Coronary artery (tissue), 2 donors: ENCODE results near the gene LONP2.
A peak's percentile ranks its signal among the peaks of the same experiment; 100 is the strongest.

Experiments used
- DNase-seq: peaks from one replicate; pipeline ENCODE4 v3.0.0-alpha.2; 2017; ENCODE audit warnings: low spot score
- H3K27ac ChIP-seq, 2 donors: fragments of 200-600 bp; sonication (generic); one replicate each; pipeline ENCODE4 v1.5.1; 2016 to 2019
- H3K4me3 ChIP-seq: fragments of 200-600 bp; sonication (generic); 2 replicates; pipeline ENCODE4 v1.5.1; 2016; ENCODE audit warnings: mild to moderate bottlenecking, moderate library complexity
- TF ChIP-seq, protein P1 (sequence below): fragments of 200-600 bp; sonication (generic); IDR thresholded peaks from one replicate; pipeline ENCODE4 v1.5.1; 2019; ENCODE audit warnings: antibody characterized with exemption

The LONP2 gene

DNA sequence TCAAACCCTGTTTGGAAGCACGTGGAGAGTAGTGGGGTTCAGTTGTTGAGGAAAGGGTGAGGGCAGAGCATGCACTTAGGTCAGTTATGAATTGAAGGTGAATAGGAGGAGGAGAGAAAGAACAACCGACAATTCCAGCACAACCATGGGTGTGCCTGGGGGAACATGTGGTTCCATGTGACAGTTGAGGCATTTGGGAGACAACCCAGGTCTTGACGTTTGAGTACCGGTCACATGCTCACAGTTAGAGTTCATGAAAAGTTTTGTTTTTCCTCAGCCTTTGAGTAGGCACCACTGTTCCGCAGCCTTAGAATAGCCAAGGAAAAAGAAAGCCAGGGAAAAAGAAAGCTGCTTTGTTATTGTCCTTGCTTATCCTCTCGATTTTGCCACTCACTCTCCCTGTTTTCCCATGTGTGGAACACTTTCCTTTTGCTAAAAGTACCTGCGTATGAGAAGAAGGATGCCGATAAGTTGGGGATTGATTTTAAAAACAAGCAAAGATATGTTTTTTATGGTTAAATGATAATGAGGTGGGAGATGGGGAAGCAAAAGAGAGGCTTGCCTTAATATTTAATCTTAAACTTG lies 28.8 kb downstream of the LONP2 start:
- Histone ChIP-seq H3K4me3 (peak overlapping the region; percentile 31), H3K27ac (peak overlapping the region; percentile 73 to 85)
- TF ChIP-seq, protein P1, sequence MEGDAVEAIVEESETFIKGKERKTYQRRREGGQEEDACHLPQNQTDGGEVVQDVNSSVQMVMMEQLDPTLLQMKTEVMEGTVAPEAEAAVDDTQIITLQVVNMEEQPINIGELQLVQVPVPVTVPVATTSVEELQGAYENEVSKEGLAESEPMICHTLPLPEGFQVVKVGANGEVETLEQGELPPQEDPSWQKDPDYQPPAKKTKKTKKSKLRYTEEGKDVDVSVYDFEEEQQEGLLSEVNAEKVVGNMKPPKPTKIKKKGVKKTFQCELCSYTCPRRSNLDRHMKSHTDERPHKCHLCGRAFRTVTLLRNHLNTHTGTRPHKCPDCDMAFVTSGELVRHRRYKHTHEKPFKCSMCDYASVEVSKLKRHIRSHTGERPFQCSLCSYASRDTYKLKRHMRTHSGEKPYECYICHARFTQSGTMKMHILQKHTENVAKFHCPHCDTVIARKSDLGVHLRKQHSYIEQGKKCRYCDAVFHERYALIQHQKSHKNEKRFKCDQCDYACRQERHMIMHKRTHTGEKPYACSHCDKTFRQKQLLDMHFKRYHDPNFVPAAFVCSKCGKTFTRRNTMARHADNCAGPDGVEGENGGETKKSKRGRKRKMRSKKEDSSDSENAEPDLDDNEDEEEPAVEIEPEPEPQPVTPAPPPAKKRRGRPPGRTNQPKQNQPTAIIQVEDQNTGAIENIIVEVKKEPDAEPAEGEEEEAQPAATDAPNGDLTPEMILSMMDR, result no peak
- peak; percentile 76 for DNase-seq

DNA sequence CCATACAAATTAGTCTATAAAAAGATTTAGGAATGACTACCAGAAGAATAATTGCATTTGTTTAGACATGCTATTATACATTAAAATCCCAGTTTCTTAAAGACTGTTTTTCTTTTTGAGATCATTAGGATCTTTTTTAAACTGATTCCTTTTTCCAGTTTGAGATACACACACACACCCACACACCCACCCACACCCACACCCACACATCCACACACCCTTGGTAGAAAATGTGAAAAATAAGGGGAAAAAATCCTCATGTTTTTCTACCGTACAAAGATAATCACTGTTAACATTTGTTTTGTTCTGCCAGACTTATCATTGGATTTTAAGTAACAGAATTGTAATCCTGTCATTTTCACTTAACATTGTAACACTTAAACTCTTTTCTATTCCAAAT lies 30.4 kb downstream of the LONP2 start:
- no peak overlapping the region for H3K27ac ChIP-seq
- TF ChIP-seq, protein P1, result no peak
- DNase-seq, result no peak
- H3K4me3 ChIP-seq, result no peak overlapping the region

DNA sequence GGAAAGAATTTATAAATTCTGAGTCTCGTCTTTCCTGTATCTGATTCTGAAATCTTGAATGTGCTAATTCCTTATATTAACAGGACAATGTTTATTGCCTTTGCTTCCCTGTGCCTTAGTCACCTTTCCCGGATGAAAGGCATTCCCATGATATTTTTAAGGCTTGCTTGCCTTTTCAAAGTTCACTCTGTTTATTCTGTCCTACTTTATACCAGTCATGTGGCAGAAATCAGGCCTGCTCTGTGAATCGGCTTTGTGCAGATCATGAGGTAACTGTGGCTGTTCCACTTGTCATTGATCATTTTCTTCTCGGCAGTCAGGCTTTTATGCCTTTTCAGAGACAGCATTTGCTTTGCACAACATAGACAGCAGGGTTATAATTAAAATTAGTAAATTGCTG lies 32.0 kb downstream of the LONP2 start:
- no peak overlapping the region for H3K4me3 ChIP-seq
- no peak for DNase-seq
- TF ChIP-seq, protein P1, result no peak
- H3K27ac ChIP-seq, result no peak overlapping the region

DNA sequence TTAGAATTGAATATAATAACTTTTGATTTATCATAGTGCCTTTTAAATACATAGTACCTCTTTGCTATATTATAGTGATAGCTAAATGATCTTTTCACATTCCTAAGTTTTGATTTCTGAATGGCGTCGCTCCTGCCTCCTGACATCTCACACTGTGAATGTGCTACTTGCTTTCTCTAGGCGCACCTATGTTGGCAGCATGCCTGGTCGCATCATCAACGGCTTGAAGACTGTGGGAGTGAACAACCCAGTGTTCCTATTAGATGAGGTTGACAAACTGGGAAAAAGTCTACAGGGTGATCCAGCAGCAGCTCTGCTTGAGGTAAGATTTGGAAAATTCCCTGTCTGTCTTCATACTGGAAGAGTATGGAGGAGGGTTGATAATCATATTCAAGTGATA lies 33.1 kb downstream of the LONP2 start:
- DNase-seq, result no peak
- no peak overlapping the region for H3K4me3 ChIP-seq
- H3K27ac ChIP-seq, result no peak overlapping the region
- TF ChIP-seq, protein P1, result no peak

DNA sequence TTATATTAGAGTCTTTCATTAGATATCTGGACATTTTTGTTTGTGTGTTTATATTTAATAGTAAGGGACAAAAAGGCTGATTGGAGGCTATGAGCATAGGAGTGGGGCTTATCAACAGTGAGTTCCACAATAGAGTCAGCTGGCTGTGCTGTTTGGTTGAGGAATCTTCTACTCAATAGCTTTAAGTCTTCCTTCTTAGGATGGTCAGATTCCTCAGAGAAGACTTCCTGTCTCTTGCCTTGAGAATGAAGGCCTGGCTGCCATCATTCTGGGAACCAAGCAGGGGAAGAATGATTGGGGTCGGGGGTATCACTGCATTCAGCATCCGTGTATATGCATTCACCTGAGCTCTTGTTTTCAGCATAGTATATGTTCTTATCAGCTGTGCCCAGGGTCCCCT lies 35.1 kb downstream of the LONP2 start:
- TF ChIP-seq, protein P1, result no peak
- no peak overlapping the region for H3K27ac ChIP-seq
- no peak for DNase-seq
- H3K4me3 ChIP-seq, result no peak overlapping the region

DNA sequence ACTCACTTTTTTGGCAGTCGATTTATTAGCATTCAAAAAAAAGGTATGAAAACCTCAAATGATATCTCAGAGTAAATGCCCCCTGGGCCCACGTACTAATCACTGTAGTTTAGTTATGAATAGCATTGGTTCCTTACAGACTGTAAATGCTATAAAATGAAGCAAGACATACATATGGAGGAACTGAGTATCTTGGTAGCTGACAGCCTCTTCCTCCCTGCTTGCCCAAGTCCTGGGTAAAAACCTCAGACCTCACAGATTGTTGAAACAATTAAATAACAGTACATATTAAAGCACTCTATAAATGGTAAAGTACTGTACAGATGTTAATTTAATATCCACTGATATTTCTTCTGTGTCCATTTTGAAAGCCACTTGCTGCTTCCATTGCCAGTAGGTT lies 36.4 kb downstream of the LONP2 start:
- H3K27ac ChIP-seq, result no peak overlapping the region
- no peak for DNase-seq
- H3K4me3 ChIP-seq, result no peak overlapping the region
- TF ChIP-seq, protein P1, result no peak

DNA sequence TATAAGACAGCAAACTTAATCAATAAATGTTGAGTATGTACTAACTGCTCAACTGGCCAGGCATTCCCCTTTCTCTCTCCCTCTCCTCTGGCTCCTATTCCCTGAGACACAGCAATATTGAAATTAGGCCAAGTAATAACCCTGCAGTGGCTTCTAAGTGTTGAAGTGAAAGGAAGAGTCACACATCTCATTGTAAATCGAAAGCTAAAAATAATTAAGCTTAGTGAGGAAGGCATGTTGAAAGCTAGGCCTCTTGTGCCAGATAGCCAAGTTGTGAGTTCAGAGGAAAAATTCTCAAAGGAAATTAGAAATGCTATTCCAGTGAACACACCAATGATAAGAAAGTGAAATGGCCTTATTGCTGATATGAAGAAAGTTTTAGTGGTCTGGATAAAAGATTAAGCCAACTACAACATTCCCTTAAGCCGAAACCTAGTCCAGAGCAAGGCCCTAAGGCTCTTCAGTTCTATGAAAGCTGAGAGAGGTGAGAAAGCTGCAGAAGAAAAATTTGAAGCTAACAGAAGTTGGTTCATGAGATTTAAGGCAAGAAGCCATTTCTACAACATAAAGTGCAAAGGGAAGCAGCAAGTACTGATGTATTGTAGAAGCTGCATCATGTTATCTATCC lies 38.6 kb downstream of the LONP2 start:
- TF ChIP-seq, protein P1, result no peak

More for the DNA sequence above, 38.6 kb downstream of the LONP2 start:
- Histone ChIP-seq H3K27ac (no peak overlapping the region), H3K4me3 (no peak overlapping the region)
- no peak for DNase-seq
